Spleen (tissue), 11 donors: Measurements from ENCODE around the gene GSPT2. TPM values are rescaled to one million over a fixed set of nuclear protein-coding genes. Genes with fewer than 3 reads are reported as not detected.

ENCODE experiments used
- DNase-seq: peaks from one replicate; pipeline ENCODE4 v3.0.0-alpha.2; 2020
- H3K27ac ChIP-seq, 8 donors: fragments of 200-600 bp; sonication (generic) in 7 of 8; 1 replicate in 4 of 8; 2 replicates in 4 of 8; pipeline versions ENCODE4 v1.5.0 to v1.8.0; 2016 to 2021; ENCODE audit warnings: inconsistent platforms in 4 of 8, mild to moderate bottlenecking in 4 of 8, moderate library complexity in 1 of 8
- H3K27me3 ChIP-seq, 7 donors: fragments of 200-600 bp; sonication (generic) in 6 of 7; replicated peaks in 1 of 7; 1 replicate in 4 of 7; 2 replicates in 3 of 7; pipeline versions ENCODE4 v1.5.0 to v1.8.0; 2016 to 2021; ENCODE audit warnings: inconsistent platforms in 3 of 7, mild to moderate bottlenecking in 1 of 7
- H3K36me3 ChIP-seq, 6 donors: fragments of 200-600 bp; sonication (generic) in 5 of 6; 1 replicate in 4 of 6; 2 replicates in 2 of 6; pipeline versions ENCODE4 v1.5.0 to v1.8.0; 2016 to 2021; ENCODE audit warnings: inconsistent platforms in 2 of 6
- H3K4me1 ChIP-seq, 6 donors: fragments of 200-600 bp; sonication (generic) in 5 of 6; 1 replicate in 3 of 6; 2 replicates in 3 of 6; pipeline versions ENCODE4 v1.5.0 to v1.8.0; 2016 to 2021; ENCODE audit warnings: inconsistent platforms in 3 of 6
- H3K4me3 ChIP-seq, 8 donors: fragments of 200-600 bp; sonication (generic) in 7 of 8; 1 replicate in 4 of 8; 2 replicates in 4 of 8; pipeline versions ENCODE4 v1.5.0 to v1.8.0; 2016 to 2021; ENCODE audit warnings: inconsistent platforms in 4 of 8, mild to moderate bottlenecking in 4 of 8, moderate library complexity in 2 of 8
- H3K9me3 ChIP-seq, 8 donors: fragments of 200-600 bp; sonication (generic) in 7 of 8; 1 replicate in 4 of 8; 2 replicates in 4 of 8; pipeline versions ENCODE4 v1.5.0 to v1.8.0; 2016 to 2021; ENCODE audit warnings: inconsistent platforms in 4 of 8
- CTCF ChIP-seq, 11 experiments: fragments of 200-600 bp in 7 of 11; fragments of 450-650 bp in 4 of 11; sonication (generic) in 4 of 11; IDR thresholded peaks in 8 of 11; conservative IDR thresholded peaks in 3 of 11; 1 replicate in 7 of 11; 2 replicates in 4 of 11; pipeline versions ENCODE4 v1.4.0 to v1.8.0; 2016 to 2021; ENCODE audit warnings: antibody characterized with exemption in 11 of 11, inconsistent platforms in 4 of 11, mild to moderate bottlenecking in 1 of 11
- POLR2A ChIP-seq, 3 donors: fragments of 450-650 bp; IDR thresholded peaks; one replicate each; pipeline ENCODE4 v1.5.1; 2017; ENCODE audit warnings: antibody characterized with exemption in 3 of 3, mild to moderate bottlenecking in 1 of 3
- POLR2AphosphoS5 ChIP-seq, 3 donors: sonication (generic); formaldehyde crosslinking; IDR thresholded peaks; one replicate each; pipeline ENCODE4 v1.5.1; 2017; ENCODE audit warnings: antibody characterized with exemption in 3 of 3
- WGBS, 5 donors: extraction: QIAGEN DNeasy Blood & Tissue Kit in 3 of 5; methylation state at CpG; one replicate each; pipeline versions ENCODE4 v1.1.5 to v1.1.7; 2013 to 2018; 5-methylcytosine and 5-hydroxymethylcytosine counted together
- intact Hi-C: fragments of 100-400 bp; cut with DNase I; formaldehyde crosslinking; loops from one replicate; pipeline ENCODE4 v1.15.0; 2023; ENCODE audit warnings: low total_unique reads
- polyA plus RNA-seq, 3 donors: library from polyadenylated mRNA; stranded (reverse); fragments of 200-250 nt; gene quantifications; one replicate each; pipeline ENCODE4 v1.2.1, GENCODE V29; 2013
- total RNA-seq, 7 donors: library from RNA; depleted of rRNA in 3 of 7; stranded (reverse); fragments of >200 nt in 3 of 7; fragmentation: NEBNext Ultra II Directional in 4 of 7; extraction: Animal tissue kit (Norgen Biotek cat#: 25700) in 4 of 7; gene quantifications; one replicate each; pipeline versions ENCODE4 v1.1.0 to v1.2.1, GENCODE V29; 2016 to 2021
- donor health status: healthy with polysubstance abuse.
- donor health status: DM: no; HTN: no; CAD: no; lungs with moderate emphysema.
- donor health status: DM: no; HTN: no; CAD: no.
- donor health status: Bipolar disorder and iron deficiency.
- donor health status: healthy.
- donor health status: DM: no; HTN: no; CAD: no.
- donor health status: DM: yes; HTN: yes; CAD: no.

GSPT2 gene
- total and polyA plus RNA-seq, 10 donors: 5.9 to 10.8 (median 8.0) TPM

- Histone ChIP-seq H3K4me3 (no peak overlapping the region), H3K27me3 (peaks cover 0 to 15% (median 0%) of the 10 kb centered on the region in 7 donors), H3K4me1 (no peaks in the 10 kb centered on the region), H3K36me3 (no peaks in the 10 kb centered on the region), H3K9me3 (no peaks in the 10 kb centered on the region), H3K27ac (no peak overlapping the region)
- intact Hi-C loops: no loop called here
- WGBS, 5 donors: 63 to 85% (median 81%) methylated on average over 1 to 3 of the region's 3 CpGs
- DNase-seq: no peak
- no peak for TF ChIP-seq POLR2A (IDR thresholded peaks at IDR 0.05)
- TF ChIP-seq POLR2AphosphoS5 (IDR thresholded peaks at IDR 0.05): no peak
- TF ChIP-seq CTCF (IDR thresholded peaks at IDR 0.05 in 8 of 11, conservative IDR thresholded peaks at IDR 0.05 in 3 of 11): no peak
Measured at GRCh38 chrX:51779306-51779705, 36.1 kb downstream of the GSPT2 start.

- DNase-seq: no peak
- no peaks in the 10 kb centered on the region for H3K36me3 ChIP-seq
- 59 to 87% (median 84%) methylated on average over 2 of the region's 2 CpGs for WGBS, 5 donors
- TF ChIP-seq POLR2A (IDR thresholded peaks at IDR 0.05): no peak
- TF ChIP-seq CTCF (IDR thresholded peaks at IDR 0.05 in 8 of 11, conservative IDR thresholded peaks at IDR 0.05 in 3 of 11): no peak
- TF ChIP-seq POLR2AphosphoS5 (IDR thresholded peaks at IDR 0.05): no peak
- H3K4me1 ChIP-seq: no peaks in the 10 kb centered on the region
- peaks cover 0 to 7% (median 0%) of the 10 kb centered on the region in 8 donors for H3K9me3 ChIP-seq
- peaks cover 0 to 6% (median 0%) of the 10 kb centered on the region in 7 donors for H3K27me3 ChIP-seq
- H3K4me3 ChIP-seq: no peak overlapping the region
- no peak overlapping the region for H3K27ac ChIP-seq
- intact Hi-C loops: no loop called here
Measured at GRCh38 chrX:51795136-51795535, 51.9 kb downstream of the GSPT2 start.

Other genes starting within 250 kb of the GSPT2 start
- gene NUDT11, start 246.8 kb upstream of the GSPT2 start, total RNA-seq: under 1 TPM in 5 of 7 donors, not detected in 2; 0.32 to 0.77 (median 0.40) TPM
- under 1 TPM; 0.16 to 0.49 (median 0.17) TPM for gene NUDT11, start 246.8 kb upstream of the GSPT2 start, polyA plus RNA-seq
- gene CENPVL3, start 124.5 kb upstream of the GSPT2 start, total RNA-seq: not detected
- gene CENPVL3, start 124.5 kb upstream of the GSPT2 start, polyA plus RNA-seq: under 1 TPM in 2 of 3 donors, not detected in 1; 0.03 to 0.04 TPM
- not detected for gene CENPVL2, start 60.6 kb upstream of the GSPT2 start, total RNA-seq
- gene CENPVL2, start 60.6 kb upstream of the GSPT2 start, polyA plus RNA-seq: not detected
- gene CENPVL1, start 32.9 kb upstream of the GSPT2 start, total RNA-seq: not detected
- not detected for gene CENPVL1, start 32.9 kb upstream of the GSPT2 start, polyA plus RNA-seq
- gene MAGED1, start 150.2 kb downstream of the GSPT2 start, total RNA-seq: 10 to 100 TPM; 41.5 to 75.5 (median 56.9) TPM
- 10 to 100 TPM; 18.8 to 25.2 (median 22.8) TPM for gene MAGED1, start 150.2 kb downstream of the GSPT2 start, polyA plus RNA-seq